NCI-H2029 treated with DMSO at 0.1 percent for 48 hours (cell line): Measurements from ENCODE around the gene HRH1.
A peak's percentile ranks its signal among the peaks of the same experiment; 100 is the strongest.

Source experiments
- DNase-seq: peaks from one replicate; lab custom pipeline; 2025; lab: John Stamatoyannopoulos, UW

Gene HRH1

GRCh38 chr3:11283139-11283475 lies 128.8 kb downstream of the HRH1 start:
- DNase-seq: no peak

GRCh38 chr3:11284011-11284410 lies 129.7 kb downstream of the HRH1 start:
- no peak for DNase-seq

- DNase-seq: no peak
Observed at GRCh38 chr3:11285471-11285870, 131.2 kb downstream of the HRH1 start.

GRCh38 chr3:11287404-11287803 lies 133.1 kb downstream of the HRH1 start:
- DNase-seq: no peak

- no peak for DNase-seq
Observed at GRCh38 chr3:11288021-11288491, 133.8 kb downstream of the HRH1 start.

- DNase-seq: no peak
Observed at GRCh38 chr3:11288786-11289637, 134.7 kb downstream of the HRH1 start.

GRCh38 chr3:11289864-11290263 lies 135.6 kb downstream of the HRH1 start:
- DNase-seq: no peak

- DNase-seq: no peak
Observed at GRCh38 chr3:11290743-11291680, 136.7 kb downstream of the HRH1 start.

- peak; percentile 68 for DNase-seq
Observed at GRCh38 chr3:11291808-11292207, 137.5 kb downstream of the HRH1 start.

GRCh38 chr3:11297126-11297525 lies 142.8 kb downstream of the HRH1 start:
- no peak for DNase-seq

- DNase-seq: no peak
Observed at GRCh38 chr3:11300970-11301369, 146.7 kb downstream of the HRH1 start.

- DNase-seq: peak; percentile 24
Observed at GRCh38 chr3:11302444-11302843, 148.2 kb downstream of the HRH1 start.

GRCh38 chr3:11304175-11304574 lies 149.9 kb downstream of the HRH1 start:
- no peak for DNase-seq

GRCh38 chr3:11305509-11305908 lies 151.2 kb downstream of the HRH1 start:
- DNase-seq: no peak

- peak; percentile 59 for DNase-seq
Observed at GRCh38 chr3:11306817-11307589, 152.7 kb downstream of the HRH1 start.

- DNase-seq: no peak
Observed at GRCh38 chr3:11307830-11308432, 153.6 kb downstream of the HRH1 start.

GRCh38 chr3:11310258-11310657 lies 156.0 kb downstream of the HRH1 start:
- no peak for DNase-seq

GRCh38 chr3:11312166-11312565 lies 157.9 kb downstream of the HRH1 start:
- DNase-seq: no peak
